Activated B cell treated with CpG ODN at 0.5 μM for 24 hours (primary cell): ENCODE data around the gene BCL11B. TPM values are rescaled to one million over a fixed set of nuclear protein-coding genes. Genes with fewer than 3 reads are reported as not detected.

Experiments
- ATAC-seq: fragments of 200-7000 bp; cut with Tn5 transposase; one replicate; pipeline ENCODE4 v1.10.0; 2021; ENCODE audit warnings: low read depth, mild to moderate bottlenecking, moderate library complexity
- CTCF ChIA-PET: fragments of 350-600 bp; sonication (Branson Sonifier 250); formaldehyde crosslinking; loops from one replicate; lab custom pipeline; 2021; ENCODE audit warnings: antibody characterized with exemption; lab: Charles Lee
- POLR2A ChIA-PET: fragments of 350-600 bp; sonication (Branson Sonifier 250); formaldehyde crosslinking; loops from one replicate; lab custom pipeline; 2021; ENCODE audit warnings: antibody characterized with exemption; lab: Charles Lee
- DNase-seq: peaks from one replicate; pipeline ENCODE4 v3.0.0; 2022
- H3K27ac Mint-ChIP-seq: one replicate; pipeline ENCODE4 v1.8.0; 2020; ENCODE audit warnings: mixed read lengths
- H3K27me3 Mint-ChIP-seq: one replicate; pipeline ENCODE4 v1.8.0; 2021; ENCODE audit warnings: mixed read lengths
- H3K36me3 Mint-ChIP-seq: one replicate; pipeline ENCODE4 v1.8.0; 2021; ENCODE audit warnings: low read depth, mixed read lengths
- H3K4me1 Mint-ChIP-seq: one replicate; pipeline ENCODE4 v1.8.0; 2021; ENCODE audit warnings: mixed read lengths
- H3K4me3 Mint-ChIP-seq: one replicate; pipeline ENCODE4 v1.8.0; 2020; ENCODE audit warnings: mild to moderate bottlenecking, mixed read lengths
- H3K9me3 Mint-ChIP-seq: one replicate; pipeline ENCODE4 v1.8.0; 2020; ENCODE audit warnings: mixed read lengths
- CTCF ChIP-seq: fragments of 200-600 bp; IDR thresholded peaks from one replicate; pipeline ENCODE4 v1.8.0; 2022; ENCODE audit warnings: antibody characterized with exemption, mild to moderate bottlenecking
- intact Hi-C: fragments of 100-400 bp; cut with micrococcal nuclease; formaldehyde crosslinking; loops from one replicate; pipeline ENCODE4 v1.15.1; 2024
- total RNA-seq: library from RNA; stranded (reverse); gene quantifications from 2 replicates; pipeline ENCODE4 v1.2.3, GENCODE V29; 2022

The BCL11B gene
- total RNA-seq, 1 donor from 2014 or later = 0.13 TPM

GRCh38 chr14:99121319-99121875 is 150.6 kb downstream of the BCL11B start:
- ChIA-PET CTCF (no interaction called here), POLR2A (no interaction called here)
- Mint-ChIP-seq H3K4me1 (no peaks in the 10 kb centered on the region), H3K4me3 (no peak overlapping the region), H3K27ac (no peak overlapping the region), H3K27me3 (peaks cover 2% of the 10 kb centered on the region), H3K9me3 (peaks cover 3% of the 10 kb centered on the region), H3K36me3 (no peaks in the 10 kb centered on the region)
- no peak for TF ChIP-seq CTCF
- DNase-seq = no peak
- ATAC-seq = no peak
- intact Hi-C loops = no loop called here

- intact Hi-C loops = no loop called here
- ATAC-seq = no peak
- ChIA-PET POLR2A (no interaction called here), CTCF (no interaction called here)
- H3K27me3 Mint-ChIP-seq = peaks cover 2% of the 10 kb centered on the region
- no peak for DNase-seq
- no peak overlapping the region for H3K27ac Mint-ChIP-seq
- peaks cover 3% of the 10 kb centered on the region for H3K9me3 Mint-ChIP-seq
- H3K4me1 Mint-ChIP-seq = no peaks in the 10 kb centered on the region
- TF ChIP-seq CTCF = no peak
- no peaks in the 10 kb centered on the region for H3K36me3 Mint-ChIP-seq
- no peak overlapping the region for H3K4me3 Mint-ChIP-seq
Measured at GRCh38 chr14:99120526-99121318, 151.3 kb downstream of the BCL11B start.

GRCh38 chr14:99119554-99120525 is 152.2 kb downstream of the BCL11B start:
- Mint-ChIP-seq H3K36me3 (no peaks in the 10 kb centered on the region), H3K4me1 (no peaks in the 10 kb centered on the region), H3K9me3 (peaks cover 3% of the 10 kb centered on the region), H3K27me3 (peaks cover 2% of the 10 kb centered on the region), H3K4me3 (no peak overlapping the region), H3K27ac (no peak overlapping the region)
- ChIA-PET CTCF (no interaction called here), POLR2A (no interaction called here)
- no peak for TF ChIP-seq CTCF
- no peak for ATAC-seq
- intact Hi-C loops = no loop called here
- no peak for DNase-seq

Other genes with a start within 250 kb of the BCL11B start
- gene SETD3, start 208.7 kb upstream of the BCL11B start, total RNA-seq = 31.9 and 33.2 TPM in 2 replicates
- gene CCNK, start 209.2 kb upstream of the BCL11B start, total RNA-seq = 76.7 and 79.2 TPM in 2 replicates